Memory B cell (primary cell): ENCODE measurements around the gene NIPBL.
A peak's percentile ranks its signal among the peaks of the same experiment; 100 is the strongest.
"Not testable (repeated sequence)": the region's sequence is repeated elsewhere in the genome, so short reads cannot be mapped to it uniquely, and the experiment has no call there.

Source experiments
- ATAC-seq: fragments of 150-1000 bp; cut with Tn5 transposase; 2 replicates; pipeline ENCODE4 v1.10.0; 2021; ENCODE audit warnings: low read depth, mild to moderate bottlenecking, moderate library complexity
- DNase-seq, 2 donors: peaks; one replicate each; pipeline ENCODE4 v3.0.0; 2022; ENCODE audit warnings: low spot score in 2 of 2
- H3K27ac Mint-ChIP-seq: one replicate; pipeline ENCODE4 v1.8.0; 2022; ENCODE audit warnings: mild to moderate bottlenecking, moderate library complexity, mixed read lengths
- H3K27me3 Mint-ChIP-seq: one replicate; pipeline ENCODE4 v1.8.0; 2022; ENCODE audit warnings: mixed read lengths
- H3K36me3 Mint-ChIP-seq: one replicate; pipeline ENCODE4 v1.8.0; 2022; ENCODE audit warnings: mild to moderate bottlenecking, mixed read lengths
- H3K4me1 Mint-ChIP-seq: one replicate; pipeline ENCODE4 v1.8.0; 2022; ENCODE audit warnings: mixed read lengths
- H3K4me3 Mint-ChIP-seq: one replicate; pipeline ENCODE4 v1.8.0; 2022; ENCODE audit warnings: mild to moderate bottlenecking, moderate library complexity, mixed read lengths
- H3K9me3 Mint-ChIP-seq: one replicate; pipeline ENCODE4 v1.8.0; 2022; ENCODE audit warnings: mixed read lengths

NIPBL gene

GRCh38 chr5:36902353-36902752 lies 25.8 kb downstream of the NIPBL start:
- DNase-seq (no peak), ATAC-seq (no peak)
- H3K4me1 Mint-ChIP-seq, result peaks cover 36% of the 10 kb centered on the region
- H3K4me3 Mint-ChIP-seq, result no peak overlapping the region
- H3K27me3 Mint-ChIP-seq, result no peaks in the 10 kb centered on the region
- H3K27ac Mint-ChIP-seq, result no peak overlapping the region
- peaks cover 7% of the 10 kb centered on the region for H3K9me3 Mint-ChIP-seq
- H3K36me3 Mint-ChIP-seq, result peaks cover 15% of the 10 kb centered on the region

DNA sequence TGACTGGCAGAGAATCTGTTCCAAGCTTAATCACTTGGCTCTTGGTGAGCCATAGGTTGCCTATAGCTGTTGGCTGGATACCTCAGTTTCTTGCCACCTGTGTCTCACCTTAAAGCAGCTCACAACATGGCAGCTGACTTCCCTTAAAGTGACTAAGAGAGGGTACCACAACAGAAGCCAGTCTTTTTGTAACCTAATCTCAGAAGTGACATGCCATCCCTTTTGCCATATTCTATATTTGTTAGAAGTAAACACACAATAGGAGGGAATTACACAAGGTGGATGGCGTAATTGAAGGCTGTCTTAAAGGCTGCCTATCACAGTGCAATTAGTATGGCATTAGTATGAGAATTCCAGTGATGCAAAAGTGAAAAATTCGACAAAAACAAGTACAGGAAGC lies 28.1 kb downstream of the NIPBL start:
- ATAC-seq, result no peak
- Mint-ChIP-seq H3K4me3 (no peak overlapping the region), H3K27ac (no peak overlapping the region), H3K4me1 (peaks cover 33% of the 10 kb centered on the region), H3K27me3 (no peaks in the 10 kb centered on the region), H3K36me3 (peaks cover 15% of the 10 kb centered on the region), H3K9me3 (peaks cover 7% of the 10 kb centered on the region)
- no peak for DNase-seq

GRCh38 chr5:36908544-36909260 lies 32.1 kb downstream of the NIPBL start:
- Mint-ChIP-seq H3K27ac (no peak overlapping the region), H3K4me1 (peaks cover 19% of the 10 kb centered on the region), H3K4me3 (no peak overlapping the region), H3K27me3 (no peaks in the 10 kb centered on the region), H3K9me3 (peaks cover 2% of the 10 kb centered on the region), H3K36me3 (peaks cover 2% of the 10 kb centered on the region)
- DNase-seq, result no peak
- ATAC-seq, result no peak

- Mint-ChIP-seq H3K36me3 (peaks cover 8% of the 10 kb centered on the region), H3K4me3 (no peak overlapping the region), H3K9me3 (no peaks in the 10 kb centered on the region), H3K27ac (no peak overlapping the region), H3K27me3 (no peaks in the 10 kb centered on the region), H3K4me1 (peaks cover 21% of the 10 kb centered on the region)
- DNase-seq (no peak), ATAC-seq (no peak)
Observed at GRCh38 chr5:36915653-36916052, 39.1 kb downstream of the NIPBL start.

DNA sequence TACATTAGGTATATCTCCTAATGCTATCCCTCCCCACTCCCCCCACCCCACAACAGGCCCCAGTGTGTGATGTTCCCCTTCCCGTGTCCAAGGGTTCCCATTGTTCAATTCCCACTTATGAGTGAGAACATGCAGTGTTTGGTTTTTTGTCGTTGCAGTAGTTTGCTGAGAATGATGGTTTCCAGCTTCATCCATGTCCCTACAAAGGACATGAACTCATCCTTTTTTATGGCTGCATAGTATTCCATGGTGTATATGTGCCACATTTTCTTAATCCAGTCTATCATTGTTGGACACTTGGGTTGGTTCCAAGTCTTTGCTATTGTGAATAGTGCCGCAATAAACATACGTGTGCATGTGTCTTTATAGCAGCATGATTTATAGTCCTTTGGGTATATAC lies 40.0 kb downstream of the NIPBL start:
- not testable (repeated sequence) for H3K27me3 Mint-ChIP-seq, H3K36me3 Mint-ChIP-seq, H3K4me3 Mint-ChIP-seq, H3K27ac Mint-ChIP-seq, H3K9me3 Mint-ChIP-seq, DNase-seq, ATAC-seq
- peaks cover 27% of the 10 kb centered on the region for H3K4me1 Mint-ChIP-seq

DNA sequence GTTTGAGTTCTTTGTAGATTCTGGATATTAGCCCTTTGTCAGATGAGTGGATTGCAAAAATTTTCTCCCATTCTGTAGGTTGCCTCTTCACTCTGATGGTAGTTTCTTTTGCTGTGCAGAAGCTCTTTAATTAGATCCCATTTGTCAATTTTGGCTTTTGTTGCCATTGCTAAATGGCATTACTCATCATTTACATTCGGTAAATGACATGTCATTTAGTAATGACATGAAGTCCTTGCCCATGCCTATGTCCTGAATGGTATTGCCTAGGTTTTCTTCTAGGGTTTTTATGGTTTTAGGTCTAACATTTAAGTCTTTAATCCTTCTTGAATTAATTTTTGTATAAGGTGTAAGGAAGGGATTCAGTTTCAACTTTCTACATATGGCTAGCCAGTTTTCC lies 40.8 kb downstream of the NIPBL start:
- not testable (repeated sequence) for DNase-seq, H3K27me3 Mint-ChIP-seq, H3K9me3 Mint-ChIP-seq, H3K4me3 Mint-ChIP-seq, H3K36me3 Mint-ChIP-seq, ATAC-seq, H3K27ac Mint-ChIP-seq
- H3K4me1 Mint-ChIP-seq, result peaks cover 27% of the 10 kb centered on the region

DNA sequence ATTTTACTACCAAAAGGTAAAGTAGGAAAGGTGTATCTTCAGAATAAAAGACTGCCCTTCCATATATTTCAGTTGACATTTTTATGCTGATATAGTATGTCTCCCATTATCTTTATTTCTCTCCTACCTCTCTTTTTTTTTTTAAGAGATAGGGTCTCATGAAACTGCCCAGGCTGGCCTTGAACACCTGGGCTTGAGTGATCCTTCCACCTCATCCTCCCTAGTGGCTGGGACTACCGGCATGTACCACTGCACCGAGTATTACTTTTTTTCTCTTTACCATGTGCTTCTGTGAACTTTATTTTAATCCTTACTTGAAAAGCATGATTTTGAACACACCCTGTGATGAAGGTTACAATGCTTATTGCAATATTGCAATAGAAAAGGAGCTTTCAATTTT lies 42.7 kb downstream of the NIPBL start:
- Mint-ChIP-seq H3K4me1 (peaks cover 27% of the 10 kb centered on the region), H3K27ac (no peak overlapping the region), H3K9me3 (no peaks in the 10 kb centered on the region), H3K27me3 (no peaks in the 10 kb centered on the region), H3K36me3 (peaks cover 8% of the 10 kb centered on the region), H3K4me3 (no peak overlapping the region)
- no peak for DNase-seq
- no peak for ATAC-seq

DNA sequence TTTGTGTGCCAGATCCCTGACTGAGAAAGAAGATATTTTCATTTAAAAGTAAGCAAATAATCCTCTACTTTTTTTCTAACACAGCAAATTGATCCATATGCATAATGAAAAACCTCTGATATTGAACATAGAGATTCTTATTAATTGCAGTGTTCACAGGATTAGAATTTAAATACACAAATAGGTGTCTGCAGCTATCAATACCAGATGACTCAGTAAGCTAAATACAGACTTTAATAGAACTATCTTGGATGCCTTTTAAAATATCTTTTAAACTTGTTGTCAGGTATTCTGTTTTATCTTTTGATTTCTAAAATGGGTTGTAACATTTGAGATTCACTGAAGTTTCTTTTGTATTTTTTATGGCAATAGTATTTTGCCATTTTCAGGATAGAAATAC lies 43.1 kb downstream of the NIPBL start:
- Mint-ChIP-seq H3K36me3 (peaks cover 8% of the 10 kb centered on the region), H3K4me3 (no peak overlapping the region), H3K4me1 (peaks cover 27% of the 10 kb centered on the region), H3K9me3 (no peaks in the 10 kb centered on the region), H3K27me3 (no peaks in the 10 kb centered on the region), H3K27ac (no peak overlapping the region)
- ATAC-seq, result no peak
- no peak for DNase-seq

DNA sequence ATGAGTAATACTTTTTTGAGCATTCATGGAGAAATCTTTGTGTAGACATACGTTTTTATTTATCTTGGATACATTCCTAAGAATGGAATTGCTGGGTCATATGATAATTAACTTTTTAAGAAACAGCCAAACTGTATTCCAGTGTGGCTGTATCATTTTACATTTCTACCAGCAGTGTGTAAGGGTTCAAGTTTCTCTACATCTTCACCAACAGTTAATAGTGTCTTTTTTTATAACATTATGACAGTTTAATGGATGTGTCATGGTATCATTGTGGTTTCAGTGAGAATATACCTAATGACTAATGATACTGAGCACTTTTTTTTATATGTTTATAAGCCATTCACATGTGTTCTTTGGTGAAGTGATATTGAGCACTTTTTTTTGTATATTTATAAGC lies 52.4 kb downstream of the NIPBL start:
- Mint-ChIP-seq H3K4me1 (peaks cover 28% of the 10 kb centered on the region), H3K4me3 (no peak overlapping the region), H3K27me3 (no peaks in the 10 kb centered on the region), H3K36me3 (peaks cover 11% of the 10 kb centered on the region), H3K9me3 (peaks cover 5% of the 10 kb centered on the region), H3K27ac (peak overlapping the region; percentile 36)
- ATAC-seq (no peak), DNase-seq (no peak)

DNA sequence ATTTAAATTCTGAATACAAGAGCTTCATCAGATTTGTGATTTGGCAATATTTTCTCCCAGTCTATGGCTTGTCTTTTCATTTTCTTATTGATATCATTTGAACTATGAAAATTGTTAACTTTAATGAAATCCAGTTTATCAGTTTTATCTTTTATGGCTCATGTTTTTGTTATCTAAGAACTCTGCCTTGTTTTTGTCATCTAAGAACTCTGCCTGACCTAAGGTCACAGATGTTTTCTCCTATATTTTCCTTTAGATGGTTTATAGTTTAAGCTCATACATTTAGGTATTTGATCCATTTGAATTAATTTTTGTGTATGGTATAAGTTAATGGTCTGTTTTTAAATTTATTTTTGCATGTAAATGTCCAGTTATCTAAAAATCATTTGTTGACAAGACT lies 52.9 kb downstream of the NIPBL start:
- no peak for DNase-seq
- no peak overlapping the region for H3K4me3 Mint-ChIP-seq
- peaks cover 11% of the 10 kb centered on the region for H3K36me3 Mint-ChIP-seq
- H3K4me1 Mint-ChIP-seq, result peaks cover 31% of the 10 kb centered on the region
- H3K27me3 Mint-ChIP-seq, result no peaks in the 10 kb centered on the region
- ATAC-seq, result no peak
- H3K27ac Mint-ChIP-seq, result no peak overlapping the region
- peaks cover 5% of the 10 kb centered on the region for H3K9me3 Mint-ChIP-seq

GRCh38 chr5:36932056-36932455 lies 55.5 kb downstream of the NIPBL start:
- Mint-ChIP-seq H3K4me1 (peaks cover 35% of the 10 kb centered on the region), H3K4me3 (no peak overlapping the region), H3K27ac (no peak overlapping the region), H3K27me3 (no peaks in the 10 kb centered on the region), H3K36me3 (peaks cover 9% of the 10 kb centered on the region), H3K9me3 (peaks cover 3% of the 10 kb centered on the region)
- ATAC-seq (no peak), DNase-seq (no peak)

GRCh38 chr5:36932699-36933098 lies 56.1 kb downstream of the NIPBL start:
- Mint-ChIP-seq H3K27me3 (no peaks in the 10 kb centered on the region), H3K4me3 (no peak overlapping the region), H3K4me1 (peaks cover 33% of the 10 kb centered on the region), H3K36me3 (peaks cover 9% of the 10 kb centered on the region), H3K27ac (no peak overlapping the region), H3K9me3 (peaks cover 3% of the 10 kb centered on the region)
- no peak for ATAC-seq
- no peak for DNase-seq

GRCh38 chr5:36934740-36935356 lies 58.3 kb downstream of the NIPBL start:
- ATAC-seq (no peak), DNase-seq (no peak)
- Mint-ChIP-seq H3K36me3 (peaks cover 9% of the 10 kb centered on the region), H3K4me3 (no peak overlapping the region), H3K9me3 (peaks cover 3% of the 10 kb centered on the region), H3K27me3 (no peaks in the 10 kb centered on the region), H3K4me1 (peaks cover 34% of the 10 kb centered on the region), H3K27ac (peak overlapping the region; percentile 1)

- DNase-seq, result no peak
- no peak overlapping the region for H3K27ac Mint-ChIP-seq
- ATAC-seq, result no peak
- H3K36me3 Mint-ChIP-seq, result peaks cover 9% of the 10 kb centered on the region
- no peaks in the 10 kb centered on the region for H3K27me3 Mint-ChIP-seq
- peaks cover 38% of the 10 kb centered on the region for H3K4me1 Mint-ChIP-seq
- no peak overlapping the region for H3K4me3 Mint-ChIP-seq
- peaks cover 3% of the 10 kb centered on the region for H3K9me3 Mint-ChIP-seq
Observed at GRCh38 chr5:36935805-36936204, 59.2 kb downstream of the NIPBL start.

DNA sequence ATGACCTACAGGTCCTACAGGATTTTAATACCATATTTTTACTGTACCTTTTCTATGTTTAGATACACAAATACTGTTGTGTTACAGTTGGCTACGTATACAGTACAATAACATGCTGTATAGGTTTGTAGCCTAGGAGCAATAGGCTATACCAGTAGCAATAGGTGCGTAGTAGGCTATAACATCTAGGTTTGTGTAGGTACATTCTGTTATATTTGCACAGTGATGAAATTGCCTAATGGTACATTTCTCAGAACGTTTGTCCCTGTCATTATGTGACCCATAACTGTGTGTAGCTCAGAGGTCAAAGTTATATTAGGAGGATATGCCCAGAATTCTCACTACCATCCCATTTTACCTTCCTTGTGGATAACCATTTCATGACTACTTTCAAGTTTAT lies 59.7 kb downstream of the NIPBL start:
- Mint-ChIP-seq H3K36me3 (peaks cover 9% of the 10 kb centered on the region), H3K4me3 (no peak overlapping the region), H3K4me1 (peaks cover 40% of the 10 kb centered on the region), H3K27ac (no peak overlapping the region), H3K27me3 (no peaks in the 10 kb centered on the region), H3K9me3 (peaks cover 3% of the 10 kb centered on the region)
- DNase-seq (no peak), ATAC-seq (no peak)
